Endothelial cell of hepatic sinusoid (primary cell): Measurements from ENCODE around the gene LRRIQ4.

Source experiments
- in situ Hi-C: cut with HindIII; loops from 2 replicates; pipeline ENCODE4 v1.10.0; 2017; ENCODE audit warnings: low sequenced_read_pairs

Gene LRRIQ4

DNA sequence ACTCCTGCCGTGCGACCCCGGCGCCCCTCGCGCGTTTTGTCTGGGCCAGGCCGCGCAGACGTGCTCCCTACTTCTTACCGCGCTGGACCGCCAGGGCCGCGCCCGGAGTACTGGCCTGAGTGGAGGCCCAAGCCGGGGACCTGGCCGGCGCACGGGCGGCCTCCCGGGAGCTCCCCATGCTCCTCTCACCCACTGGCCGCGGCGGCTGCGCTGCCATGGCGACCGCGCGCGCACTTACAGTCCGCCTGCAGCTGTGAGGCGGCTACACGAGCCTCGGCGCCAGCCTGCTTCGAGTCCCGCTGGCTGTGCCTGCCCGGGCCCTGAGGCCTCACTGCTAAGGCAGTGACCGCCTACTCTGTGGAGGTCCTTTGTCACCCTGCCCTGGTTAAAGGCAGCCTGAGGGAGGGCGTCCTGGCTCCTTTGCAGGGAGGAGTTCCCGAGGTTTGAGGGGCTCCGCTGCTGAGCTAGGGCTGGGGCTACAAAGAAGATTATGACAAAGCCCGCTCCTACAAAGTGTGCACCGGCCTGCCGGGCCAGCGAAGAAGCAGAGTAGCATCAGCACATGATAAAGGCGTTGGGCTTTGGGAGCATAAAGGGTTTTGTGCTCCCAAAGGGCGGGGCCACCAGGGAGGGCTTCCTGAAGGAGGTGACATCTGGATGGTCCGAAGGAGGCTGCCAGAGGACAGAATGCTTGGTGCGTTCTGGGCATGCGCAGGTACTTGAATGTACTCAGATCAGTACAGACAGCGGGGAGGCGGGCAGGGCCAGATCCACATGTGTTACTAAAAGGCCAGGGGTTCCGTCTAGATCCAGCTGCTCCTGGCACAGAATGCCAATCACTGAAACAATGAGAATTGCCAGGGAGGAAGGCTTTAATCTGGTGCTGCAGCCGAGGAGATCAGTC lies at the start of gene LRRIQ4, which contains the start of gene LRRC34:
Gene LRRIQ4 (plus strand): TSS at position 539 of the 904 bp plus-strand sequence. CDS start 9,052 bp downstream, outside the sequence.
Gene LRRC34 (minus strand): TSS at position 573 of the 904 bp plus-strand sequence. CDS start 356 bp downstream, at position 217.
- in situ Hi-C loops: no loop called here

DNA sequence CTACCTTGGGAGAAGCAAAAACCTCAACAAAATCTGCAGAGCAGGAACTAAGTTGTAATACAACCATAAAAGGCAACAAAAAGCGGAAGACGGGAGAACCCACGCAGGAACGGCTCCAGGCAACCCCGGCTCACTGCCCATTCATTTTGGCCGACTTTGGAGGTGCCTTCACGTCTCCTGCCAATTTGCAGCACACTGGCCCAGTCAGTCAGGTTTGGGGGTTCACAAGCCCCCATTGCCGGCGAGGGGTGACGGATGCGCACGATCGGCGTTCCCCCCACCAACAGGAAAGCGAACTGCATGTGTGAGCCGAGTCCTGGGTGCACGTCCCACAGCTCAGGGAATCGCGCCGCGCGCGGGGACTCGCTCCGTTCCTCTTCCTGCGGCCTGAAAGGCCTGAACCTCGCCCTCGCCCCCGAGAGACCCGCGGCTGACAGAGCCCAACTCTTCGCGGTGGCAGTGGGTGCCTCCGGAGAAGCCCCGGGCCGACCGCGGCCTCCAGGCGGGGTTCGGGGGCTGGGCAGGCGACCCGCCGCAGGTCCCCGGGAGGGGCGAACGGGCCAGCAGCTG lies 48.3 kb upstream of the LRRIQ4 start:
- in situ Hi-C loops: no loop called here

DNA sequence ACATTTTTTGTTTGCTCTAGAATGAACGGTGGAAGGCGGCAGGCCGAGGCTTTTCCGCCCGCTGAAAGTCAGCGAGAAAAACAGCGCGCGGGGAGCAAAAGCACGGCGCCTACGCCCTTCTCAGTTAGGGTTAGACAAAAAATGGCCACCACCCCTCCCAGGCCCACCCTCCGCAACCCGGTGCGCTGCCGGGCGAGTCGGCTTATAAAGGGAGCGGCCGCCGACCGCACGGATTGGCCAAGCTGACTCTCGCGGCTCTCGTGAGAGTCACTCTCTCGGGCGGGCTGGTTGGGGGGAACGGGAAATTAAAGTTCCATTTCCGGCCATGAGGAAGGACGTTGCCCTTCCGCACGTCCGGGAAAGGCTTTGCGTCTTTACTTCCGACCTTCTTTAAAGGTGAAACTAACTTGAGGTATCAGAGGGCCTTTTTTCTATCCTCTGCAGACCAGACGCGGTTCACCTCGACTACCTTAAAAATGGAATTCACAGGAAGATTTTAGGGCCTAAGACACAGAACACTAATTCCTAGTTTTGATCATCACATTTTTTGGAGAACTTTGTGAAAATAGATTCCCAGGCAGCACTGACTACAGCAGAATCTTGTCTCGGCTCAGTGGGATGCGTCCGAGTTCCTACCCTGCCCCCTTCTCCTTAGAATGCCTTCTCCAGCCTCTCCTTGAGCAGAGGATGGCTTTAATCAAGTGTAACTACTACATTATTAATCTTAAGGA lies 47.6 kb upstream of the LRRIQ4 start, which contains the start of gene TERC:
Gene TERC (minus strand): TSS at position 179 of the 731 bp plus-strand sequence.
- in situ Hi-C loops: no loop called here

DNA sequence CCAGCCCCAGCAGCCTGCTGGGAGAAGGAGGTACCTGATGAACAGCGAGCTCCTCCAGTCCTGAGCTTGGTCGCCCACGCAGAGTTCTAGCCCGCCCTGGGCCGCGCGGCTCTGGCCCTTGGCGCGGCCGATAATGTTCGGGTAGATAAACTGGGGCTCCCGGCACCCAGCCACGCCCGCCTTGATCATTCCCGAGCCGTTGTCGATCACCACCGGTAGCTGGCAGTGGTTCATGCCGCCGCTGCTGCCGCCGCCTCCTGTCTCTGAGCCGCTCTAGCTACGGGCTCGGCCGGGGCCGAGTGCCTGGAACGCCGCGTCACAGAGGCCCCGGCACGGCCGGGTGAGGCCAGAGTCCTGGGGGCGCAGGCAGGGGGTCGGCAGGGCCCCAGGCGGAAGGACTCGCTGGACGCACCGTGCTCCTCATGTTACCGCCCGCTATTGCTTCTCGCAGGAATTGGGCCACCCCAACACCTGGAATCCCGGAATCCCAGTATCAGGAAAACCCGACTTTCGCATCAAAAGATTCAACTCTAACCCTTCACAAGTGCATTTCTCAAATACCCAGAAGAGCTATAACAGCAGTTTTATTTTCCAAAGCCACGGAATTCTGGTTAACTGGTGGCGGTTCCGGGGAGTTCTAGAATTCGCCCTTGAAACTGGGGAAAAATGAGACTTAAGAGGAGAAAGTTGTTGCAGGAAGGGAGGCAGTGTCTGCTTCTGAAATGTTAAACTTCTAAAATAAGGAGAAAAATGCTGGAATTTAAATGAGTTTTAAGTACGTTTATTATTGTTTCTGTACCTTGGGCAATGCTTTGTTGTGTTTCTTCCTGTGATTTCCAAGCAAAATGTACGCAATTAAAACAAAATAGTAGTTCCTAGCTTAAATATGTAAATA lies 43.1 kb upstream of the LRRIQ4 start, which contains the start of gene ACTRT3:
Gene ACTRT3 (minus strand): TSS at position 275 of the 895 bp plus-strand sequence. CDS start 41 bp downstream, at position 234.
- in situ Hi-C loops: no loop called here

DNA sequence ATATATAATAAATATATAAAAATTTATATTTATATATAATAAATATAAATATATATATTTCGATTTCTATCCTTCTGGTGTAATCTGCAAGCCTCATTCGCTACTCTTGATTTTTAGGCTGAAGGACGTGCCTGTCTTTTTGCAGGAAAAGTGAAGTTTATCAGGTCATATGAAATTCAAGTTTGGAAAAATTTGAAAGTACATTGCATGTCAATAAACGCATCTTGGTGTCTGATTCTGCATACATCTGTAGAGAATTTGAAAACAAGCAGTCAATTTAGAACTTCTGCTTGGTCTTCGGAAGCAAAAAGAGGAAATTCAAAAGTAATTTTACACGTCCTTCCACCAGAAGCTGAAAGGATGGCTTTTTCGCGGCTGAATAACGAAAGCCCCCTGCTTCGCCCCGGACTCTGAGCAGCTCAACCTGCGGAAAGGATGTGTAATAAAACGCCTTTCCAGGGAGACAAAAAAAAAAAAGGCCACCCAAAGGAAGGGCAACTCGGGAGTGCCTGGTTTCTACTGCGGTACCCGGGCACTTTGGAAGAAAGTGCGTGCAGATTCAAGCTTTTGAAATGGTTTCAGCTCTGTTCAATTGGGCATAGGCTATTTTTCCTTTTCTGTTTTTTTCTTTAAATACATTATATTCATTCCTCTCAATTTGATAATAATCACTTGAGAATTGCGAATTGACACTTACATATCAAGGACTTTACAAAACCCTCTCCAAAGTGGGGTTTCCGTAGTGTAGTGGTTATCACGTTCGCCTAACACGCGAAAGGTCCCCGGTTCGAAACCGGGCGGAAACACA lies 41.0 kb upstream of the LRRIQ4 start:
- in situ Hi-C loops: no loop called here

DNA sequence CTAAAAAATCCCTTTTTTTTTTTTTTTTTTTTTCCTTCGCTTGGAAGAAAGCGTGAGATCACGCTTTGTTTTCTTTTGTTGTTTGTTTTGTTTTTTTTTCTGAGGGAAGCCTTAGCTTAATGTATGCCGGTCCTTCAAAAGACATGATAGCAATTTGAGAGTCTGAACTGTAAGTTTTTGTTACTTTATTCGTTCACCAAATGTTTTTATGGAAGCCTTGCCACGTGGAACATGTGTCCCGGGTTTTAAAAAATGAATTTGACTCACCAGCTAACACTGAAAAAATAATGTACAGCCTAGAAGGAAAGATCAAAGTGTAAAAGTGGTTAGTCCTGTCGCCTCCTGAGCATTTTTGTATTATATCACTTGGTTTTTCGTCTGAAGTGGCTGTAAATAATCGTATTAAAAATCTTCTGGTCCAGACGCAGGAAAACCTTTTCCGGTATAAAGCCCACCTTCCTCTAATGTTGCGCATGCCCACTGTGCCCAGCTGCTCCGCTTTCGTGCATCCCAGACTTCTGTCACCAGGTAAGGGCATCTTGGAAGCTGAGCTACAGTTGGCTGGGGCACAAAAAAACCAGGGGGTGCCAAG lies 40.3 kb upstream of the LRRIQ4 start:
- in situ Hi-C loops: no loop called here

DNA sequence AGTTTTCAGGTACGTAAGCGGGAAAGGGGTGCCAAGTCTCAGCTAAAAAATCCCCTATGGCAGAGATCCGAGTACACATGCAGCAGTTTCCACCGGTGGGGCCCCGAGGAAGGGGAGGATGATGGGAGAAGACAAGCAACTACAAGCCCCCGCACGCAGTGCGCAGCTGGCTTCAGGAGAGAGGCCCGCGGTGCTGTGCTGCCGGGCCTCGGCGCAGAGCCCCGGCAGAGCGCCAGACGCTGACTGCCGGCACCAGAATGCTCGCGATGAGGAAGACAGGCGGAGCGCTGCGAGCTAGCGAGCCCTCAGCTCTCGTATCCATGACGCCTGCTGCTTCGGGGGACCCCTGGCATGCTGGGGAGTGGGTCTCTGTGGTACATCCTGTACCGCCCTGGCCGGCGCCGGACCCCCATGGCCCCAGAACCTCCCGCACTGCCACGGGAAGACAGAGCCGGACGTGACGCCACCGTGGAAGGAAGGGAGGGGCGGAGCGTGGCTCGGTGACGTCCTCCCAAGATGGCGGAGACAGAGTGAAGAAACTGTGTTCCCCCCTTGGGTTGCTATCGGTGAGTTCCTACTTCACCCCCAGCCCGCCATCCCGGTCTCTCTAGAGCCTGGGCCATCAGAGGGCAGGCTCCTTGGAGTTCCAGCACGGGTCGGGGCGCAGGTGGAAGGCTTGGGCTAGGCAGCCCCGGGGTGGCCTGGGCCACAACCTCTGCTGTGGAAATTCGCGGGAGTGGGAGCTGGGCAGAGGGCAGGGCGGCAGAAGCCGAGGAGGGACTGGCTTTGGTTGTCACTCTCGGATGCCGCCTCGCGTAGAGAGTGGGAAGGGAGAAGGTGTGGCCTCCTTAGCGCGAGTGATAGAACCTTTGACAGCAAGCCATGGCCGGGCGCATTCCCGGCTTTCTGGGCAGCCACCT lies 39.5 kb upstream of the LRRIQ4 start, which contains the start of gene MYNN:
Gene MYNN (plus strand): TSS at position 500 of the 920 bp plus-strand sequence. CDS start 900 bp downstream, outside the sequence.
- in situ Hi-C loops: no loop called here

DNA sequence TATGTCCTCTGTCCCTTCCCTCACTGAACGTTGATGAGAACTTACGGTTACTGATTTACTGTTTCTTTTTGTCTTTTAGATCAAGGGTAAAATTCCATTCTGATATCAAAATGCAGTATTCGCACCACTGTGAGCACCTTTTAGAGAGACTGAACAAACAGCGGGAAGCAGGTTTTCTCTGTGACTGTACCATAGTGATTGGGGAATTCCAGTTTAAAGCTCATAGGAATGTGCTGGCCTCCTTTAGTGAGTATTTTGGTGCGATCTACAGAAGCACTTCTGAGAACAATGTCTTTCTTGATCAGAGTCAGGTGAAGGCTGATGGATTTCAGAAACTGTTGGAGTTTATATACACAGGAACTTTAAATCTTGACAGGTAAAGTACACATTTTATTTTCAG lies 38.5 kb upstream of the LRRIQ4 start:
- in situ Hi-C loops: no loop called here

DNA sequence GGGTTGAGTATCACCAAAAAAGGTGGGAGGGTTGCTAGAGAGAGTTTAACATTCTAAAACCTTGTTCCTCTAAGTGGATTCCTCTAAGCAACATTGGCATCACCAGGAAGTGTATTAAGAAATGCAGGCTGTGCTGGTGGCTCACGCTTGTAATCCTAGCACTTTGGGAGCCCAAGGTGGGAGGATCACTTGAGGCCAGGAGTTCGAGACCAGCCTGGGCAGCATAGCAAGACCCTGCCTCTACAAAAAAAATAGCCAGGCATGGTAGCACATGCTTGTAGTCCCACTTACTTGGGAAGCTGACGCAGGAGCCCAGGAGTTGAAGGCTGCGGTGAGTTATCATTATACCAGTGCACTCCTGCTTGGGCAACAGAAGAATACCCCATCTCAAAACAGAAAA lies 34.8 kb upstream of the LRRIQ4 start:
- in situ Hi-C loops: no loop called here

DNA sequence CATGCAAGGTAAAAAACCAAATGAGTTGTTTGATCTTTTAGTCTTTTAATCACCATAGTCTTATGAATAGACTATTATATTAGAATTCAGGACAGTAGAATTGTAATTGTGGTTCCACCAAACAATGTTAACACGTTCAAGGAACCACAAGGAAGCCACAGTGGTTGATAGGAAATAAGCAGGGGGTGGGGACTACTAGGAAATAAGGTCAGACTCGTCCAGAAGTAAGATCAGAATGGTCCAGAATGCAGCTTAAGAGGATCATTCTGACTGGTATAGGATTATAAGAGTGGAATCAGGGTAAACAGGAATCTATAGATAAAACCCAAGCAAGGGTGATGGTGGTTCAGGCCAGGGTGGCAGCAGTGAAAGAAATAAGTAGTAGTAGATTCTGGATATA lies 31.9 kb upstream of the LRRIQ4 start:
- in situ Hi-C loops: no loop called here

DNA sequence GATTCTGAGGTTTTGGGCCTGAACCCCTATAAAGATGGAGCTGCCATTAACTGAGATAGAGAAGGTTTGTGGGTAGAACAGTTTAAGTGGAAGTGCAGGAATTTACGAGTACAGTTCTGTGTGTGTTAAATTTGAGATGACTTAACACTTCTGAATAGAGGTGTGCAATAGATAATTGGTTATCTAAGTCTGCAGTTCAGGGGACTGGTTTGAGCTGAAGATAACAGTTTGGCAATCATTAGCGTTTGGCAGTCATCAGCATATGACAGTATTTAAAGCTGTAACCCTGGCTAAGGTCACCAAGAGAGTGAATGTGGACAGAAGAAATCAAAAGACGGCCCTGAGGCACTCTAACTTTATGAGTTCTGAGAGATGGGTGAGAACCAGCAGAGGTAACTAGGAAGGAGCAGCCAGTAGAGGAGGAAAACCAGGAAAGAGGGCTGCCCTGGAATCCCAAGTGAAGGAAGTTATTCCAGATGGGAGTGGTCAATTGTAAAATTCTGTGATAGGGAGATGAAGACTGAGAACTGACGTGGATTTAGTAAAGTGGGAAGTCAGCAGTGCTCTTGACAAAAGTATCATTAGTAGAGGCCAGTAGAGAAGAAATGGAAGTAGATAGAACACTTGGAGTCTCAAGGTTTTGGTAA lies 31.3 kb upstream of the LRRIQ4 start:
- in situ Hi-C loops: no loop called here

DNA sequence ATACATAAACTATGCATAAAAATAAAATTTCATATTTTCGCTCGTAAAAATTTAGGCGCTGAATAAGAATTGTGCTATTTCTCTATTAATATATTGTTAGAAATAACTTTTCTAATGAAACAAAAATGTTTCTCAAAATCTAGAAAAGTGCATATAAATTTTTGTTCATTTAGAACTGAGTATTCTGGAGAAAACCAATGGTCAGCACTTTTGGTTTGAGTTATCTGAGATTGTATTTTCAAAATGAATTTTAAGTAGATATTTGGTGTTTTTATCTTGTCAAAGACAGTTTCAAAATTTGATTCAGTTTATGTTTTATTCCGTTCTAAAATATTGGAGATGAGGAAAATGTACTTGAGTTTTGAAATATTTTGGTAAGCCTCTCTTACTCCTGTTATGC lies 25.6 kb upstream of the LRRIQ4 start:
- in situ Hi-C loops: no loop called here

DNA sequence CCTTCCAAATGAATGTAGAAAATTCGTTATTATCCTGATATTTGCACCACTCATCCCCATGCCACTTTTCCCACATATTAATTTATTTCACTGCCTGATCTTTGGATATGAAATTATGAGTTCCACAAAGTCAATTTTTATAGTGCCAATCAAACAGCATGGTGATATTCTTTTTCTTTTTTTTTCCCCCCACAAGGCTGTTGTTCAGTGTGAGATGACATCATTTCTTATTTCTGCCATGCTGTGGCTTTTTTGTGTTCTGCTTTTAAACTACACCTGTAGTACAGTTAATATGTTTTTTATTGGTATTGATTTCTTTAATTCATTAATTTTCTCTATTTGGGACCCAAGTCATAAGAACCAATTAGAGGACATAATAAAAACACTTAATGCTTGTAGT lies 24.9 kb upstream of the LRRIQ4 start:
- in situ Hi-C loops: no loop called here

DNA sequence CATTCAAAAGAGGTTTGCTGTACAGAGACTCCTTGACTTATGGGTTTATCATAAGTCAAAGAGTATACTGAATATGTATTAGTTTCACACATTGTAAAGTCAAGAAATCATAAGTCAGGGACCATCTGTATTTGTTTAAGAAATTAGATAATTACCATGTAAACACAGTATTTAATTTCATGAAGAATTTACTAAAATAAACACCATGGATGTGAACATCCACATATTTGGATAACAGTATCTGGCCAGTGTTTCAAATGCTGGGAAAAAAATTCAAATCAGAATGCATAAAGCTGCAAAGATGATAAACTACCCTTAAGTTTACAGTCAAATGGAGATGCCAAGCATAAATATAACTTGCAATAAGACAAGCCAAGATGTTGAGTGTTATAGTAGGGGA lies 22.5 kb upstream of the LRRIQ4 start:
- in situ Hi-C loops: no loop called here

DNA sequence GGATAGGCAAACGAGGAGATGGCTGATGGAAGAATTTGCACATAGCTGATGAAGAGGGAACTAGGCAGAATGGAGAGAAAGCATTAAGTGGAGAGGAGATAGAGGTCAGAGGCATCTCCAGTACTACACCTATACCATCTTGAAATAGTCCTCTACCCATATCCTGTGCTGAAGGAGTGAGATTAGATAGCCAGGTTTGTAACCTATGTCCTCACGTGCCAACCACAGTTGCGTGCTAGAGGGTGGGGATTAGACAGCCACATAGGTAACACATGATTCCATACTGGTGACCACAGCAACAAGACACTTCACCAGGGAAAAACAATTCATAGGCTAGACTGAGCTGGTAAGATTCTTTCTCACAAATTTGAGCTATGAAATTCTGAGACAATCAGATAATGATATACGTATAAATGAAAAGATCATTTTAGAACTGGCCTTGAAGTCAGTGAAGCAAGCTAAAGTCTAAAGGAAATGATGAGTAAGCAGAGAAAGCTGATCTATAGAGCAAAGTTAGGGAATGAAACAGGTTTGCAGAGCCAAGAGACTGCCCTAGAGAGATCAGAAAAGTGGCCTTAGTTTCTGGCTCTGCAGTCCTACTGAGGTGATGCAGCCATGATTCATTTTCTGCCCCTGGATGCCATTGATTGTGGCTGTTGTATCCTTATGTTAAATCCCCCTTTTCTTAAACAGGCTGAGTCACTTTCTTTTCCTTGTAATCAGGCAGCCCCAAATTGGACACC lies 21.8 kb upstream of the LRRIQ4 start:
- in situ Hi-C loops: no loop called here

DNA sequence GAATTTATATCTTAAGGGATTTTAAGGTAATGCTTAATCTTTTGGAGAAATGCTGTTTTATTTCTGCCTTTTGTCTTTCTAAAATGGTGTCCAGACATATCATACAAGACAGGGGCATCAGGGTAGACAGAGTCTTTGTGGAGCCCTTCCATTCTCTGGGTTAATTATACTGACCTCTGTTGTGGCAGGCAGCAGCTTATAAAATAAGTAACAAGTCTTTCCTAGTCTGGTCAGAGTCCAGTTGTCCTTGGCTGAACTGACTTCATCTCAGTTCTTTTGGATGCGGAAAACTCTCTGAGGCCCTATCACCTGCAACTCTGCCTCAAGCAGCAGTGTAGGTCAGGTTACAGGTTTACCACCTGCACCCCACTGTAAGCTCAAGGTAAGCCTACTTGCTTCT lies 20.3 kb upstream of the LRRIQ4 start:
- in situ Hi-C loops: no loop called here

DNA sequence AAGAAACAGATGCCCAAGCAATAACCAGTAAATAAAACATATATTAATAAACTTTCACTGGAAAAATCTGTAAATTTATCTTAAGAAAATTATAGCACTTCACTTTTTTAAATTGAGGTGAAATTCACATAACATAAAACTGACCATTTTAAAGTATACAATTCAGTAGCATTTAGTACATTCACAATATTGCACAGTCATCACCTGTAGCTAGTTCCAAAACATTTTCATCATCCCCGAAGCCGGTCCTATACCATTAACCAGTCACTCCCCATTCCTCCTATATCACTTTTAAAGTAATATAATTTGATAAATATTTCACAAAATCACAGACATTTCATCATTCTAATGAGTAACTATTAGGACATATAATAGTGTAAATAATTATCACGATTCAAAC lies 8.0 kb upstream of the LRRIQ4 start:
- in situ Hi-C loops: no loop called here
